Endodermal cell (in vitro differentiated cells): ENCODE data around the gene PLEKHB2. TPM values are rescaled to one million over a fixed set of nuclear protein-coding genes. Genes with fewer than 3 reads are reported as not detected.
"Not testable (repeated sequence)": the region's sequence is repeated elsewhere in the genome, so short reads cannot be mapped to it uniquely, and the experiment has no call there.

ENCODE experiments used
- DNase-seq: peaks from one replicate; pipeline ENCODE4 v3.0.0-alpha.2; 2017
- H3K27ac ChIP-seq: 2 replicates; pipeline ENCODE4 v1.5.1; 2013; ENCODE audit warnings: mild to moderate bottlenecking, low read depth, low read length, moderate library complexity
- H3K27me3 ChIP-seq: 2 replicates; pipeline ENCODE4 v1.6.1; 2013; ENCODE audit warnings: mild to moderate bottlenecking, low read length, moderate library complexity; ENCODE audit not compliant: insufficient read depth, control insufficient read depth, poor library complexity, severe bottlenecking
- H3K36me3 ChIP-seq: 2 replicates; pipeline ENCODE4 v1.7.0; 2013; ENCODE audit warnings: mild to moderate bottlenecking, low read length, moderate library complexity; ENCODE audit not compliant: control insufficient read depth, insufficient read depth
- H3K4me1 ChIP-seq: one replicate; pipeline ENCODE4 v1.7.0; 2013; ENCODE audit warnings: low read length; ENCODE audit not compliant: control insufficient read depth, insufficient read depth
- H3K4me3 ChIP-seq: 2 replicates; pipeline ENCODE4 v1.5.1; 2013; ENCODE audit warnings: mild to moderate bottlenecking, low read length, moderate library complexity
- H3K9ac ChIP-seq: 2 replicates; pipeline ENCODE4 v1.6.1; 2013; ENCODE audit warnings: mild to moderate bottlenecking, low read length, moderate library complexity; ENCODE audit not compliant: poor library complexity, severe bottlenecking; ENCODE audit errors: extremely low read depth
- H3K9me3 ChIP-seq: 2 replicates; pipeline ENCODE4 v1.6.1; 2013; ENCODE audit warnings: mild to moderate bottlenecking, low read length, moderate library complexity; ENCODE audit not compliant: control insufficient read depth
- H3K27ac Mint-ChIP-seq: 2 replicates; pipeline ENCODE4 v1.8.0; 2020; ENCODE audit warnings: mixed read lengths
- H3K27me3 Mint-ChIP-seq: 2 replicates; pipeline ENCODE4 v1.8.0; 2021; ENCODE audit warnings: mild to moderate bottlenecking, mixed read lengths; ENCODE audit not compliant: insufficient read depth
- H3K36me3 Mint-ChIP-seq: 2 replicates; pipeline ENCODE4 v1.8.0; 2020; ENCODE audit warnings: low read depth, mixed read lengths
- H3K4me1 Mint-ChIP-seq: 2 replicates; pipeline ENCODE4 v1.8.0; 2020; ENCODE audit warnings: mixed read lengths
- H3K4me3 Mint-ChIP-seq: 2 replicates; pipeline ENCODE4 v1.8.0; 2020; ENCODE audit warnings: mild to moderate bottlenecking, moderate library complexity, mixed read lengths
- H3K9me3 Mint-ChIP-seq: 2 replicates; pipeline ENCODE4 v1.8.0; 2020; ENCODE audit warnings: mild to moderate bottlenecking, mixed read lengths
- CTCF ChIP-seq: fragments of 200-600 bp; sonication (generic); conservative IDR thresholded peaks from 2 replicates; pipeline ENCODE4 v1.5.0; 2021; ENCODE audit warnings: antibody characterized with exemption, mild to moderate bottlenecking
- WGBS, 2 experiments: methylation state at CpG; one replicate each; pipeline versions ENCODE4 v1.1.5 to v1.1.7; 2013; ENCODE audit warnings: missing lambda C conversion rate in 2 of 2, mixed read lengths in 1 of 2; ENCODE audit not compliant: insufficient coverage in 1 of 2, insufficient read length in 1 of 2; 5-methylcytosine and 5-hydroxymethylcytosine counted together
- total RNA-seq, 2 donors: library from RNA; stranded (reverse); fragmentation: NEBNext Ultra II Directional in 1 of 2; extraction: Animal tissue kit (Norgen Biotek cat#: 25700) in 1 of 2; gene quantifications; 2 replicates in 1 of 2; 3 replicates in 1 of 2; pipeline ENCODE4 v1.2.1, GENCODE V29; 2021

Gene PLEKHB2
- total RNA-seq, 2 donors from 2014 or later = 66.7 to 68.6 TPM

GRCh38 chr2:131064589-131065512, 40.3 kb upstream of the PLEKHB2 start:
- Histone ChIP-seq H3K4me1 (no peaks in the 10 kb centered on the region), H3K9ac (no peak overlapping the region), H3K27me3 (no peaks in the 10 kb centered on the region), H3K4me3 (no peak overlapping the region), H3K36me3 (peaks cover 81% of the 10 kb centered on the region), H3K27ac (peak overlapping the region; percentile 25), H3K9me3 (no peaks in the 10 kb centered on the region)
- peak overlapping the region; percentile 20 for H3K27ac Mint-ChIP-seq
- WGBS, 2 experiments = 92 to 95% methylated on average over 12 to 14 of the region's 14 CpGs
- no peak overlapping the region for H3K4me3 Mint-ChIP-seq
- TF ChIP-seq CTCF = no peak
- no peak for DNase-seq
- H3K4me1 Mint-ChIP-seq = peaks cover 21% of the 10 kb centered on the region
- H3K27me3 Mint-ChIP-seq = no peaks in the 10 kb centered on the region
- H3K36me3 Mint-ChIP-seq = peaks cover 72% of the 10 kb centered on the region
- H3K9me3 Mint-ChIP-seq = no peaks in the 10 kb centered on the region

GRCh38 chr2:131067465-131068125, 37.5 kb upstream of the PLEKHB2 start:
- Mint-ChIP-seq H3K27ac (peak overlapping the region; percentile 28), H3K9me3 (no peaks in the 10 kb centered on the region), H3K4me3 (no peak overlapping the region), H3K27me3 (no peaks in the 10 kb centered on the region), H3K36me3 (peaks cover 74% of the 10 kb centered on the region), H3K4me1 (peaks cover 15% of the 10 kb centered on the region)
- Histone ChIP-seq H3K27ac (no peak overlapping the region), H3K9me3 (no peaks in the 10 kb centered on the region), H3K27me3 (no peaks in the 10 kb centered on the region), H3K4me3 (no peak overlapping the region), H3K9ac (no peak overlapping the region), H3K4me1 (no peaks in the 10 kb centered on the region), H3K36me3 (peaks cover 86% of the 10 kb centered on the region)
- WGBS, 2 experiments = 97 to 100% methylated on average over 2 of the region's 2 CpGs
- DNase-seq = no peak
- TF ChIP-seq CTCF = no peak

- H3K9me3 ChIP-seq, H3K27me3 ChIP-seq, H3K4me3 Mint-ChIP-seq, H3K9me3 Mint-ChIP-seq, DNase-seq, H3K4me1 ChIP-seq, H3K27ac ChIP-seq, H3K27me3 Mint-ChIP-seq, H3K9ac ChIP-seq, H3K4me3 ChIP-seq: not testable (repeated sequence)
- Mint-ChIP-seq H3K4me1 (peaks cover 13% of the 10 kb centered on the region), H3K36me3 (peaks cover 73% of the 10 kb centered on the region), H3K27ac (peak overlapping the region; percentile 28)
- peaks cover 86% of the 10 kb centered on the region for H3K36me3 ChIP-seq
- WGBS, 2 experiments = 88 to 94% methylated on average over 4 to 6 of the region's 6 CpGs
These were observed 37.0 kb upstream of the PLEKHB2 start for GRCh38 chr2:131068172-131068571.

GRCh38 chr2:131075578-131075977, 29.6 kb upstream of the PLEKHB2 start:
- H3K4me1 ChIP-seq, H3K4me3 ChIP-seq, DNase-seq, H3K9me3 Mint-ChIP-seq, H3K9me3 ChIP-seq, H3K27ac ChIP-seq, H3K27me3 ChIP-seq, H3K27me3 Mint-ChIP-seq, H3K9ac ChIP-seq: not testable (repeated sequence)
- H3K36me3 Mint-ChIP-seq = peaks cover 84% of the 10 kb centered on the region
- H3K27ac Mint-ChIP-seq = peak overlapping the region; percentile 87
- H3K4me1 Mint-ChIP-seq = peaks cover 35% of the 10 kb centered on the region
- WGBS, 2 experiments = 91 to 97% methylated on average over 10 to 15 of the region's 15 CpGs
- peaks cover 88% of the 10 kb centered on the region for H3K36me3 ChIP-seq
- H3K4me3 Mint-ChIP-seq = peak overlapping the region; percentile 7
